Keratinocyte (primary cell): ENCODE data around the gene PGK1. TPM values are rescaled to one million over a fixed set of nuclear protein-coding genes. Genes with fewer than 3 reads are reported as not detected.

Experiments used
- DNase-seq: peaks from one replicate; pipeline ENCODE4 v3.0.0-alpha.2; 2011; ENCODE audit warnings: low read depth, missing footprints, low spot score
- FAIRE-seq: peaks from 2 replicates; lab custom pipeline; 2011; peaks lifted over from hg19 to GRCh38; lab: Jason Lieb, UNC
- H2AFZ ChIP-seq: 2 replicates; pipeline ENCODE4 v1.6.0; 2012; ENCODE audit warnings: low read length, control low read depth, inconsistent platforms; ENCODE audit not compliant: control insufficient read depth
- H3K27ac ChIP-seq: 2 replicates; pipeline ENCODE4 v1.5.1; 2011; ENCODE audit warnings: low read length; ENCODE audit not compliant: control insufficient read depth, insufficient read depth
- H3K27me3 ChIP-seq: 3 replicates; pipeline ENCODE4 v1.6.0; 2011; ENCODE audit warnings: low read length; ENCODE audit not compliant: control insufficient read depth, insufficient read depth; ENCODE audit errors: extremely low read depth
- H3K36me3 ChIP-seq, 2 experiments: 2 replicates in 1 of 2; 3 replicates in 1 of 2; pipeline ENCODE4 v1.5.1; 2011; ENCODE audit warnings: low read length in 2 of 2, mild to moderate bottlenecking in 1 of 2; ENCODE audit not compliant: control insufficient read depth in 2 of 2, insufficient read depth in 2 of 2; ENCODE audit errors: extremely low read depth in 1 of 2
- H3K4me1 ChIP-seq: 3 replicates; pipeline ENCODE4 v1.5.1; 2011; ENCODE audit warnings: low read length; ENCODE audit not compliant: control insufficient read depth, insufficient read depth; ENCODE audit errors: extremely low read depth
- H3K4me2 ChIP-seq: 3 replicates; pipeline ENCODE4 v1.6.0; 2011; ENCODE audit warnings: low read depth, low read length; ENCODE audit not compliant: control insufficient read depth, insufficient read depth; ENCODE audit errors: extremely low read depth
- H3K4me3 ChIP-seq, 3 experiments: fragments of 200-600 bp in 1 of 3; sonication (generic) in 1 of 3; 2 replicates in 2 of 3; 3 replicates in 1 of 3; pipeline ENCODE4 v1.5.1; 2011 to 2016; ENCODE audit warnings: low read length in 3 of 3, mild to moderate bottlenecking in 3 of 3, control low read depth in 2 of 3, inconsistent platforms in 1 of 3, low read depth in 1 of 3, mixed read lengths in 1 of 3, mixed run types in 1 of 3, moderate library complexity in 1 of 3; ENCODE audit not compliant: control insufficient read depth in 2 of 3, insufficient read depth in 2 of 3; ENCODE audit errors: extremely low read depth in 1 of 3
- H3K79me2 ChIP-seq: 2 replicates; pipeline ENCODE4 v1.6.0; 2012; ENCODE audit warnings: low read length; ENCODE audit not compliant: control insufficient read depth, insufficient read depth
- H3K9ac ChIP-seq: 3 replicates; pipeline ENCODE4 v1.6.0; 2011; ENCODE audit warnings: low read length; ENCODE audit not compliant: control insufficient read depth, insufficient read depth; ENCODE audit errors: extremely low read depth
- H3K9me1 ChIP-seq: 3 replicates; pipeline ENCODE4 v1.6.0; 2011; ENCODE audit warnings: low read length; ENCODE audit not compliant: control insufficient read depth, insufficient read depth; ENCODE audit errors: extremely low read depth
- H3K9me3 ChIP-seq: 2 replicates; pipeline ENCODE4 v1.5.1; 2012; ENCODE audit warnings: low read depth, low read length; ENCODE audit not compliant: control insufficient read depth
- H4K20me1 ChIP-seq: 3 replicates; pipeline ENCODE4 v1.6.0; 2011; ENCODE audit warnings: low read length; ENCODE audit not compliant: control insufficient read depth, insufficient read depth; ENCODE audit errors: extremely low read depth
- EZH2 ChIP-seq: IDR thresholded peaks from one replicate; pipeline ENCODE4 v1.6.1; 2012; ENCODE audit warnings: inconsistent platforms, mild to moderate bottlenecking, low read length, moderate library complexity
- dilution Hi-C: fragments of 300-500 bp; cut with MboI; formaldehyde crosslinking; loops from one replicate; pipeline ENCODE4 v1.7.0; 2020; ENCODE audit warnings: low sequenced_read_pairs; ENCODE audit not compliant: extremely low pct_ligation_motif_present
- polyA plus RNA-seq, 5 experiments: library from polyadenylated mRNA; depleted of rRNA in 3 of 5; stranded (reverse) in 3 of 5; stranded (forward) in 1 of 5; unstranded in 1 of 5; fragments of >200 nt; gene quantifications; 1 replicate in 1 of 5; 2 replicates in 3 of 5; 3 replicates in 1 of 5; pipeline versions ENCODE4 v1.2.1 to v1.2.3, GENCODE V29; 2011 to 2012; ENCODE audit warnings: missing spikeins in 2 of 5, low read depth in 1 of 5, low replicate concordance in 1 of 5
- TF ChIP-seq, protein P1 (sequence below), 3 experiments: IDR thresholded peaks in 1 of 3; conservative IDR thresholded peaks in 1 of 3; optimal IDR thresholded peaks in 1 of 3; 2 replicates in 2 of 3; 3 replicates in 1 of 3; pipeline versions ENCODE3 to v1.5.1; 2011; ENCODE audit warnings: low read length in 3 of 3, mild to moderate bottlenecking in 3 of 3, moderate library complexity in 2 of 3, control low read depth in 1 of 3, inconsistent platforms in 1 of 3; ENCODE audit not compliant: insufficient read depth in 2 of 3; ENCODE audit errors: extremely low read depth in 1 of 3

PGK1 gene
- polyA plus RNA-seq, 1 donor (not counting 4 experiments of a cell fraction or from before 2014, with no cell fraction given) = 666 TPM

GRCh38 chrX:78129714-78130113, 25.7 kb downstream of the PGK1 start:
- Histone ChIP-seq H3K27me3 (no peaks in the 10 kb centered on the region), H3K36me3 (peaks cover 0 to 5% of the 10 kb centered on the region in 2 experiments), H3K79me2 (no peaks in the 10 kb centered on the region), H3K4me2 (no peak overlapping the region), H3K9me1 (no peaks in the 10 kb centered on the region), H3K9ac (no peak overlapping the region), H3K4me3 (no peak overlapping the region), H3K4me1 (no peaks in the 10 kb centered on the region), H2AFZ (no peak overlapping the region), H3K9me3 (no peaks in the 10 kb centered on the region), H4K20me1 (no peaks in the 10 kb centered on the region), H3K27ac (no peak overlapping the region)
- dilution Hi-C loops = no loop called here
- DNase-seq = no peak
- FAIRE-seq = no peak
- no peak for TF ChIP-seq EZH2
- TF ChIP-seq, protein P1, sequence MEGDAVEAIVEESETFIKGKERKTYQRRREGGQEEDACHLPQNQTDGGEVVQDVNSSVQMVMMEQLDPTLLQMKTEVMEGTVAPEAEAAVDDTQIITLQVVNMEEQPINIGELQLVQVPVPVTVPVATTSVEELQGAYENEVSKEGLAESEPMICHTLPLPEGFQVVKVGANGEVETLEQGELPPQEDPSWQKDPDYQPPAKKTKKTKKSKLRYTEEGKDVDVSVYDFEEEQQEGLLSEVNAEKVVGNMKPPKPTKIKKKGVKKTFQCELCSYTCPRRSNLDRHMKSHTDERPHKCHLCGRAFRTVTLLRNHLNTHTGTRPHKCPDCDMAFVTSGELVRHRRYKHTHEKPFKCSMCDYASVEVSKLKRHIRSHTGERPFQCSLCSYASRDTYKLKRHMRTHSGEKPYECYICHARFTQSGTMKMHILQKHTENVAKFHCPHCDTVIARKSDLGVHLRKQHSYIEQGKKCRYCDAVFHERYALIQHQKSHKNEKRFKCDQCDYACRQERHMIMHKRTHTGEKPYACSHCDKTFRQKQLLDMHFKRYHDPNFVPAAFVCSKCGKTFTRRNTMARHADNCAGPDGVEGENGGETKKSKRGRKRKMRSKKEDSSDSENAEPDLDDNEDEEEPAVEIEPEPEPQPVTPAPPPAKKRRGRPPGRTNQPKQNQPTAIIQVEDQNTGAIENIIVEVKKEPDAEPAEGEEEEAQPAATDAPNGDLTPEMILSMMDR (optimal IDR thresholded peaks at IDR 0.05 in 1 of 3, IDR thresholded peaks at IDR 0.05 in 1 of 3, conservative IDR thresholded peaks at IDR 0.05 in 1 of 3; ENCODE audit: extremely low read depth in 1 of 3, insufficient read depth in 2 of 3, low read length in 3 of 3) = no peak

DNA sequence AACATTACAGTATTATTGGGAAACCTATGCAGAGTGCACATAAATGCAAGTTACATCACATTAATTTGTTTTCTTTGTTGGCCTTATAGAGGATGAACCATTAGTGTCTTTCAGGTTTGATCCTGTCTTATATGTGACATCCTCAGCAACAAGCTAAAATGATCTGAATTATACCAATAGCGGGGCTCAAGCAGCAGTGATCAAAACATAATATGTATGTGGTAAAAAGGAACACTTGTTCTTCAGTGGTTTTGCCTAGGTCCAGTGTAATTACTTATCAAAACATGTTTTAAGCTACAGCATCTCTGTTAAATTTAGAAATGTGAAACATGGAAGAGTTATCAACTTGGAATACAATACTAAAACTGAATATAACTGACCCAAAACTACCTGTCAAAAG, 26.3 kb downstream of the PGK1 start:
- TF ChIP-seq, protein P1 (optimal IDR thresholded peaks at IDR 0.05 in 1 of 3, IDR thresholded peaks at IDR 0.05 in 1 of 3, conservative IDR thresholded peaks at IDR 0.05 in 1 of 3; ENCODE audit: extremely low read depth in 1 of 3, insufficient read depth in 2 of 3, low read length in 3 of 3) = no peak
- Histone ChIP-seq H2AFZ (no peak overlapping the region), H3K27ac (no peak overlapping the region), H3K36me3 (peaks cover 0 to 2% of the 10 kb centered on the region in 2 experiments), H3K4me3 (no peak overlapping the region), H3K9me3 (no peaks in the 10 kb centered on the region), H3K27me3 (no peaks in the 10 kb centered on the region), H4K20me1 (no peaks in the 10 kb centered on the region), H3K4me2 (no peak overlapping the region), H3K79me2 (no peaks in the 10 kb centered on the region), H3K9ac (no peak overlapping the region), H3K4me1 (no peaks in the 10 kb centered on the region), H3K9me1 (no peaks in the 10 kb centered on the region)
- dilution Hi-C loops = no loop called here
- no peak for DNase-seq
- FAIRE-seq = no peak
